Adipose tissue (tissue), 3 donors: ENCODE data around the gene PDHA1. TPM values are rescaled to one million over a fixed set of nuclear protein-coding genes. Genes with fewer than 3 reads are reported as not detected.

Experiments
- H3K27ac ChIP-seq: one replicate; pipeline ENCODE4 v1.5.1; 2013; ENCODE audit warnings: low read depth, low read length
- WGBS, 3 donors: extraction: QIAGEN DNeasy Blood & Tissue Kit; methylation state at CpG; one replicate each; pipeline ENCODE4 v1.1.7; 2013; 5-methylcytosine and 5-hydroxymethylcytosine counted together
- polyA plus RNA-seq, 3 donors: library from polyadenylated mRNA; stranded (reverse); fragments of 200-250 nt; gene quantifications; one replicate each; pipeline ENCODE4 v1.2.3, GENCODE V29; 2013
- donor health status: healthy with polysubstance abuse.
- donor health status: Bipolar disorder and iron deficiency.
- donor health status: healthy.

The PDHA1 gene
- polyA plus RNA-seq, 3 donors = 91.2 to 262 (median 95.4) TPM

GRCh38 chrX:19372547-19373331, 29.0 kb downstream of the PDHA1 start:
- 0 to 25% (median 1%) methylated on average over 17 to 20 of the region's 20 CpGs for WGBS, 3 donors
- H3K27ac ChIP-seq = no peak overlapping the region

DNA sequence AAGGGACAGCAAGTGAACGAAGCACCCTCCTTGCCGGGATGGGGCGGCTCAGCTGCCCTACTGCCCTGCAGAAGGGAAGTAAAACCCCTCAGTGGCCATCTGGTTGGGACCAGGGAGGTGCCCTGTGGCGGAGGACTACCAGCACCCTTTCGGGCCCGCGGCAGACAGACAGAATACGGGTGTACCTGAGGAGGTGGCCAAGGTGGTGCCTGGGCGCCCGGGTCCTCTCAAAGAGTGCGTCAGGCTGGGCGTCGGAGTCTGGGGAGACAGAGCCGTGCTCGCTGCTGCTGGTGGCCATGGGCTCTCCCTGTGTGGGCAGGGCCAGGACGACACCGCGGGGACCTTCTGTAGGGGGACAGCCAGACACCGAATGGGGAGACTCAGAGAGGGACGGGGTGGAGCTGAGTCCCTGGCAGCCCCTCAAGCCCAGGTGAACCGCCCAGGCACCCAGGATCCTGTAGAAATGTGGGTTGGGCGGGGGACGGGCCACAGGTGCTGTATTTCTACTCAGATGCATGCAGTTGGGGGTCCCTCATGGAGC, 29.7 kb downstream of the PDHA1 start:
- no peak overlapping the region for H3K27ac ChIP-seq
- 25 to 47% (median 46%) methylated on average over 14 to 23 of the region's 23 CpGs for WGBS, 3 donors

GRCh38 chrX:19375546-19375945, 31.8 kb downstream of the PDHA1 start:
- 81 to 84% (median 83%) methylated on average over 8 of the region's 8 CpGs for WGBS, 3 donors
- H3K27ac ChIP-seq = no peak overlapping the region

DNA sequence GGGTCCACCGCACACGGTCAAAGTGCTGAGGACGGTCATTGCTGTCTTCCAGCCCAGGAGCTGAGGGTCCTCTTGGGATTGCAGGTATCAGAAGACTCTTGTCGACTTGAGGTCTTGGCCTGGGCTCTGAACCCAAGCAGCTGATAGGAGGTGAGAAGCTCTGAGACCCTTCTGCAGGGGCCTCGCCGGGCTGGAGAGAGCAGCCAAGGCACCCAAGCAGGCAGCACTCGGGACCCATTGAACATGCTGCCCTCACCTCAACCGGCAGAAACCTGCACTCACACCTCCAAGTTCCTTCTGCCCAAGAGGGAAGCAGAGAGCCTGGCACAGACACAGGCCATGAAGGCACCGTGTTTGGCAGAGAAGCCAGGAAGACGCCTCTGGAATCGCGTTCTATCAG, 34.1 kb downstream of the PDHA1 start:
- H3K27ac ChIP-seq = no peak overlapping the region
- WGBS, 3 donors = 93 to 95% (median 95%) methylated on average over 9 to 12 of the region's 12 CpGs

- 91 to 93% (median 91%) methylated on average over 9 of the region's 9 CpGs for WGBS, 3 donors
- H3K27ac ChIP-seq = no peak overlapping the region
Measured at GRCh38 chrX:19381326-19381725, 37.6 kb downstream of the PDHA1 start.

DNA sequence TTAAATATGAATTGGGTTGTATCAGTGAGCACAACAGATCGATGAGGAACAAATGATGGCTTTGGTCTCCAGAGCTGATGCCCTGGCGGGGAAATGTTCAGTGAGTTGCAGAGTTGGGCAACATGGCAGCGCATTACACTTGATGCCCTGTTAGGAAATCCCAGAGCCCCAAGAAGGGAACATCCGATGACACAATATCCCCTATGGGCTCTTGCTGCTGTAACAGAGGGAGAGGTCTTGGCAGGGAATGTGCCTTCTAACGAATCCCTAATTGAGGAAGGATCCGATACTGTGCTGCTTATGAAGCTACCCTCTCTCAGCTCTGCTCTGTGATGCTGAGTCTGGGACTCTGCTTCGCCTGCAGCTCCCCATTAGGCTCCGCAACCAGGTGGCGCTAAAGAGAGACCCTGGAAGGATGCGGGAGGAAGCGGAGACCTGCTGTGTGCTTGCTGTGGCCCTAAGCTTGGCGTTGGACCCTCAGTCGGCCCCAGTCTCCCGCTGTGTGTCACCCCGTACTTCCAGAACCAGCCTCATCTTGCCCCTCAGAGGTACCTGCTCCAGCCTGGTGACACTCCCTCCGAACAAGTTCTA, 38.9 kb downstream of the PDHA1 start:
- WGBS, 3 donors = 24 to 30% (median 29%) methylated on average over 15 to 16 of the region's 16 CpGs
- H3K27ac ChIP-seq = no peak overlapping the region

DNA sequence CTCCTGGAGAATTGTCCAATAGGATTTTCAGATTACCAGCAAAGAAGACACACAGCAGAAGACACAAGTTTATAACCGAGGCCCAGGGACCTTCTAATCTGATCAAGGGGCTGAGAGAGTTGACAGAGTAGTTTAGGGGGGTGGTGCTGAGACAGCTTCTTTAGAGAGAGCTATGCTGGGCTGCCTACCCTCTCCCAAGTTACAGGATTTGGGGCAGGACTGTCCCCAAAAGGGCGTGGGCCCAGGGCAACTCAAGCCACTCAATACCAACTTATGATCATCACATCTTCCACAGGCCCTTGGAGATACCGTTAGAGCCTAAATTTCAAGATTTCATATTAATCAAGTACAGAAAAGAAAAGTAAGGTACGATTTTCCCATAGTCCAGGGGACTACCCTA, 43.0 kb downstream of the PDHA1 start:
- 73 to 93% (median 87%) methylated on average over 4 of the region's 4 CpGs for WGBS, 3 donors
- no peak overlapping the region for H3K27ac ChIP-seq

DNA sequence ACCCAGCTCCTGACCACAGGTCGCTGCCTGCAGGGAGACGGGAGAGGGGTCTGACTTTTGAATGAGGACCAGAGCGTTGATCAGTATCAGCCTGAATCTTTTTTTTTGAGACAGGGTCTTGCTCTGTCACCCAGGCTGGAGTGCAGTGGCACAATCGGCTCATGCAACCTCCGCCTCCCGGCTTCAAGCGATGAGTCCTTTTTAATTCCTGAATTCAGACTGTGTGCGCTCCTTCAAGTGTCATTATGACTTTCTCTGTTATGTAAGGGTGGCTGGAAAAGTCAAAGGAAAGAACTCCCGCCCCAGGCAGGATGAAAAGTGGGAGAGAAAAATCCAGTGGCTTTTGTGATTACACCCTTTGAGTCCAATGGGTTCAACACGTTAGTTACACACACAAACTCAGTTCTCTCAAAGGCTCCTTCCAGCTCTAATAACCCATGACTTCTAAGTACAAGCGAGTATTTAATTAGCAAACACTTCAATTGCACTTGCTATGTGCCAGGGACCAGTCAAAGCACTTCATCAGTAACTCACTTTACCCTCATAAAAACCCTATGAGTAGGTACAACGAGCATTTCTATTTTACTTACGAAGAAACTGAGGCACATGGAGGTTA, 44.4 kb downstream of the PDHA1 start:
- WGBS, 3 donors = 73 to 84% (median 75%) methylated on average over 13 of the region's 13 CpGs
- H3K27ac ChIP-seq = no peak overlapping the region

DNA sequence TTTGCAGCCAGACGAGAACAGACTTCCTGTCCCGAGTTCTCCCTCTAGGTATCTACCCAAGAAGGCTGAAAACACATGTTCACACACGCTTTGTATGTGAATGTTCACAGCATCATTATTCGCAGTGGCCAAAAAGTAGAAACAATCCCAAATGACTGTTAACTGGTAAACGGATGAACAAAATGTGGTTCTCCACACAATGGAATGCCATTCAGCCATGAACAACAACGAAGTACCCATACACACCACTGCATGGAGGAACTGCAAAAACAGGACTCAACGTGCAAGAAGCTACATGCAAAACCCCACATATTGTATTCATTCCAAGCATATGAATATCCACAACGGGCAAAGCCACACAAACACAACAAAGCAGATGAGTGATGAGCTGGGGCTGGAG, 45.0 kb downstream of the PDHA1 start:
- WGBS, 3 donors = 80 to 86% (median 82%) methylated on average over 8 of the region's 8 CpGs
- H3K27ac ChIP-seq = no peak overlapping the region

DNA sequence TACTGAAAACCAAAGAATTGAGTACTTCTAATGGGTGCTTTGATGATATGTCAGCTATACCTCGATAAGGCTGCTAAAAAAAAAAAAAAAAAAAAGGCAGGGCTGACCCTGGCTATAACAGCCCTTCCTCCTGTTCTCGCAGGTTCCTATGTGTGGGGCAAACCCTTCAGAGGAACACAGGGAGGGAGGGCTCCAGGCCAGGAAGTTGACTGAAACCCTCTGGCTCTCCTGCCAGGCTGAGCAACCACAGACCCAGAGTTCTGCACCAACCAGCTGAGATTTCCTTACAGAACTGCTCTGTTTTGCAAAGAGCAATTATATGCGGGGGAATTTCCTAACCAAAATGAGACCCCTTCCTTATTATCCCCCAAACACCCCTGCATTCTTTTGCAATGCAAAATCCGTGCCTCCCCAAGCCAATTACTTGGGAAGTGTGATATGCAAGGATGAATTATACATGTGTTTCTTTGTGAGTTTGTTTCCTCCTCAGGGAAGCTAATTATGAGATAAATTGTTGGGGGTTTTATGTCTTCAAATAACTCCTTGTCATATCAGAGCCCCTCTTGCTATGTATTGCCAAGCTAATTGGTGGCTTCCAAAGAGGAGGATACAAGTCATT, 45.6 kb downstream of the PDHA1 start:
- WGBS, 3 donors = 15 to 49% (median 40%) methylated on average over 4 of the region's 4 CpGs
- no peak overlapping the region for H3K27ac ChIP-seq

- WGBS, 3 donors = 76 to 90% (median 88%) methylated on average over 12 of the region's 12 CpGs
- H3K27ac ChIP-seq = no peak overlapping the region
Measured at GRCh38 chrX:19392078-19392477, 48.4 kb downstream of the PDHA1 start.

GRCh38 chrX:19392703-19393102, 49.0 kb downstream of the PDHA1 start:
- no peak overlapping the region for H3K27ac ChIP-seq
- WGBS, 3 donors = 72 to 87% (median 76%) methylated on average over 3 to 4 of the region's 4 CpGs

- no peak overlapping the region for H3K27ac ChIP-seq
Measured at GRCh38 chrX:19403696-19404095, 60.0 kb downstream of the PDHA1 start.

DNA sequence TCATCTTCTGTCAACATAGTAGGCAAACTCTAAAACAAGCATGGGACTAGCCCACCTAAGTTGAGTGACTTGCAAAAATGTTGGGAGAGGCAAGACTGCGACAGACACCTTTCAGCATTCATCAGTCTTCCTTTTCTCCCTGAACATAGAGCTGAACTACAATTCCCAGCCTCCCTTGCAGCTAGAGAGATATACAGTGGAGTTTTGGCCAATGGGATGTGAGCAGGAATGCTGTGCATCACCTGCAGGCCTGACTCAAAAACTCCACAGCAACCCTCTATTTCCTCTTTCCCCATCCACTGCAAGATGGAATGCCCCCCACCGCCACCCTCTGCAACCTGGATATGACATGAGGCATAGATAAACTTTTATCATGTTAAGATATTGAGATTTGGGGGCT, 66.5 kb downstream of the PDHA1 start:
- no peak overlapping the region for H3K27ac ChIP-seq
- WGBS, 3 donors = 82 to 93% (median 91%) methylated on average over 2 of the region's 2 CpGs

Other genes with a start within 250 kb of the PDHA1 start
- gene ADGRG2, start 221.5 kb upstream of the PDHA1 start, polyA plus RNA-seq = 1 to 10 TPM; 1.4 to 9.6 (median 7.6) TPM
- gene MAP3K15, start 171.6 kb downstream of the PDHA1 start, polyA plus RNA-seq = under 1 TPM; 0.22 to 0.90 (median 0.40) TPM